Head of caudate nucleus (tissue), 42 donors: Measurements from ENCODE around the gene OR10J4.

Experiments used
- DNase-seq, 42 donors: peaks; one replicate each; pipeline versions ENCODE4 v3.0.0 to v3.0.0-alpha.2; 2020 to 2021; ENCODE audit warnings: mixed read lengths in 7 of 42
- intact Hi-C: fragments of 100-400 bp; cut with DNase I; formaldehyde crosslinking; loops from one replicate; pipeline ENCODE4 v1.15.0; 2022

The OR10J4 gene

GRCh38 chr1:159474926-159475325, 42.9 kb downstream of the OR10J4 start:
- intact Hi-C loops = no loop called here
- no peak for DNase-seq
